Duodenal mucosa (tissue), 2 donors: Measurements from ENCODE around the gene BLVRA.

Experiments used
- H3K27ac ChIP-seq: one replicate; pipeline ENCODE4 v1.7.0; 2013; ENCODE audit warnings: low read depth, low read length
- H3K27me3 ChIP-seq, 2 donors: one replicate each; pipeline ENCODE4 v1.7.0; 2013; ENCODE audit warnings: low read length in 2 of 2, control low read depth in 1 of 2; ENCODE audit not compliant: insufficient read depth in 2 of 2, control insufficient read depth in 1 of 2
- H3K36me3 ChIP-seq, 2 donors: one replicate each; pipeline ENCODE4 v1.7.0; 2013; ENCODE audit warnings: low read length in 2 of 2, control low read depth in 1 of 2; ENCODE audit not compliant: insufficient read depth in 2 of 2, control insufficient read depth in 1 of 2
- H3K4me1 ChIP-seq, 2 donors: one replicate each; pipeline ENCODE4 v1.7.0; 2013; ENCODE audit warnings: low read length in 2 of 2, control low read depth in 1 of 2; ENCODE audit not compliant: insufficient read depth in 2 of 2, control insufficient read depth in 1 of 2
- H3K4me3 ChIP-seq, 2 donors: one replicate each; pipeline ENCODE4 v1.7.0; 2013; ENCODE audit warnings: low read length in 2 of 2, low read depth in 1 of 2
- H3K9ac ChIP-seq, 2 donors: one replicate each; pipeline ENCODE4 v1.7.0; 2013; ENCODE audit warnings: low read length in 2 of 2, low read depth in 1 of 2
- H3K9me3 ChIP-seq, 2 donors: one replicate each; pipeline ENCODE4 v1.7.0; 2013; ENCODE audit warnings: low read length in 2 of 2, control low read depth in 1 of 2; ENCODE audit not compliant: control insufficient read depth in 1 of 2

Gene BLVRA

DNA sequence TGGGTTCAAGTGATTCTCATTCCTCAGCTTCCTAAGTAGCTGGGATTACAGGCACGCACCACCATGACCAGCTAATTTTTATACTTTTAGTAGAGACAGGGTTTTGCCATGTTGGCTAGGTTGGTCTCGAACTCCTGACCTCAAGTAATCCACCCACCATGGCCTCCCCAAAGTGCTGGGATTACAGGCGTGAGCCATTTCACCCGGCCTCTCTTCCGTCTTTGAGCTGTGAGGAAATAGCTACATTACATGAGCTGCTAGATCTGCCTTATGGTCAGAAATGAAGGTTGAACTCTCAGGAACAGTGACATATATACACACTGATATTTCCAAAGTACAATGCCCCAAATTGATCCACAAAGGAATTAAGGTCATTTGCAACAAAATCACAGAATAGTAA lies 2.4 kb downstream of the BLVRA start:
- no peak overlapping the region for H3K4me3 ChIP-seq
- H3K4me1 ChIP-seq: peaks cover 16 to 21% of the 10 kb centered on the region in 2 donors
- no peak overlapping the region for H3K27ac ChIP-seq
- H3K9me3 ChIP-seq: no peaks in the 10 kb centered on the region
- no peak overlapping the region for H3K9ac ChIP-seq
- peaks cover 3 to 6% of the 10 kb centered on the region in 2 donors for H3K27me3 ChIP-seq
- H3K36me3 ChIP-seq: no peaks in the 10 kb centered on the region

DNA sequence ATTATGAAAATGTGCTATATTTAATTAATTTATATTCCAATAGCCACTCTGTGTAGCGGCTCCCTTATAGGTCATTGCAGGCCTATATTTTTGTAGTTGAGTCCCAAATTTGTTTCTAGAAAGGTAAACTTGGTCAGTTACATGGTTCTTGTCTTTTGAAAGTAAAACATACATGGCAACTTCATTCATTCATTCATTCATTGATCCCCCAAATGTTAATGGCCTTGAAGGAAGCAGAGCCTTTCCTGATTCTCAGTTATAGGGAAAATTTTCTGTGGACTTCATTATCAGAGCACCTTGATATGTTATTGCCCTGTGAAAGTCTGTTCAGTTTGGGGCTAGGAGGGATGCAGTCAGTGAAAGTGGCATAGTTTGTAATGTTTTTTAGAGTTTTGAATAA lies 2.9 kb downstream of the BLVRA start:
- Histone ChIP-seq H3K4me3 (no peak overlapping the region), H3K9ac (no peak overlapping the region), H3K36me3 (no peaks in the 10 kb centered on the region), H3K27ac (no peak overlapping the region), H3K27me3 (peaks cover 3 to 6% of the 10 kb centered on the region in 2 donors), H3K9me3 (no peaks in the 10 kb centered on the region), H3K4me1 (peaks cover 16 to 21% of the 10 kb centered on the region in 2 donors)

DNA sequence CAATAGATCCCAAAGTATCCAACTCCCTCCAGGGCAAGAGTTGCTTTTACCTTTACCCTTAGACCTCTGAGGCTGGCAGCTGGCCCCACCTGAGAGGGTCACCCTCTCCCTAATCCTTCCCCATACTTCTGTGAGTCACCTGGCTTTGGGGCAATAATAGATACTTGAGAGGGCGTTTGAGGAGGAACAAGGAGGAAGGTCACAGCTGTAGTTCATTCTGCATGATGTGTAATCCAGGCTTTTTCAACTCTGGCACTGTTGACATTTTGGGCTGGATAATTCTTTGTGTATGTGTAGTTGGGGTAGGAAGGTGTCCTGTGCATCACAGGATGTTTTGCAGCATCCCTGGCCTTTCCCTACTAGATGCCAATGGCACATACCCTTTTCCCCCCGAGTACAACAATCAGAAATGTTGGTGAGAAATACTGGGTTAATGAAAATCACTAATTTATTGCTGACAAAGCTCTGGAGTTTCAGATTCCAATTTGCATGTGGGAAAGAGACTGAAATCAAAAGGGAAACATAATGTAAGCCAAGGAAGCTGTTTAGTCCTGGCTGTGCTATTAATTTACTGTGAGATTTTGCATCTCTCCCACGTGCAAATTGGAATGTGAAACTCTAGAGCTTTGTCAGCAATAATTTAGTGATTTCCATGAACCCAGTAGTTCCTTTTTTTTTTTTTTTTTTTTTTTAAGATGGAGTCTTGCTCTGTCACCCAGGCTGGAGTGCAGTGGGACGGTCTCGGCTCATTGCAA lies 3.6 kb downstream of the BLVRA start:
- H3K27me3 ChIP-seq: peaks cover 3 to 6% of the 10 kb centered on the region in 2 donors
- peaks cover 16 to 21% of the 10 kb centered on the region in 2 donors for H3K4me1 ChIP-seq
- H3K9ac ChIP-seq: no peak overlapping the region
- no peaks in the 10 kb centered on the region for H3K9me3 ChIP-seq
- H3K27ac ChIP-seq: no peak overlapping the region
- no peaks in the 10 kb centered on the region for H3K36me3 ChIP-seq
- no peak overlapping the region for H3K4me3 ChIP-seq

DNA sequence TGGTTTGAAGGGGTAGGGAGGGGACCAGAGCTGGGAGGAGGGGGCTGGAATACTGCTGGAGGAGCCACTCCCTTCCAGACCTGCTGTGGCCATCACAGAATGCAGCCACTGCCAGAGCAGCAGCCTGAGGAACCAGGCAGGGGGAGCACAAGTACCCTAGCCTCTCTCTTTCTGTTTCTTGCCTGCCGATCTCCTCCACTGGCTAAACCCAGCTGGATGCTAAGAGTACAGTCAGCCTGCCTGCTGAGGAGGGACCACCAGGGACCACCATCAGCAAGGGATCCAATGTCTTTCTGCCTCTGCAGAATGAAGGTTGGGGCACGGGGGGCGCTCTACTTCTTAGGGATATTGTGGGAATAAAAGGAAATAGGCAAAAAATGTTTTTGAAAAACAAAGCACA lies 4.7 kb downstream of the BLVRA start:
- Histone ChIP-seq H3K27ac (no peak overlapping the region), H3K36me3 (no peaks in the 10 kb centered on the region), H3K4me3 (no peak overlapping the region), H3K9me3 (no peaks in the 10 kb centered on the region), H3K27me3 (peaks cover 0 to 3% of the 10 kb centered on the region in 2 donors), H3K4me1 (peaks cover 16% of the 10 kb centered on the region in 2 donors), H3K9ac (no peak overlapping the region)

DNA sequence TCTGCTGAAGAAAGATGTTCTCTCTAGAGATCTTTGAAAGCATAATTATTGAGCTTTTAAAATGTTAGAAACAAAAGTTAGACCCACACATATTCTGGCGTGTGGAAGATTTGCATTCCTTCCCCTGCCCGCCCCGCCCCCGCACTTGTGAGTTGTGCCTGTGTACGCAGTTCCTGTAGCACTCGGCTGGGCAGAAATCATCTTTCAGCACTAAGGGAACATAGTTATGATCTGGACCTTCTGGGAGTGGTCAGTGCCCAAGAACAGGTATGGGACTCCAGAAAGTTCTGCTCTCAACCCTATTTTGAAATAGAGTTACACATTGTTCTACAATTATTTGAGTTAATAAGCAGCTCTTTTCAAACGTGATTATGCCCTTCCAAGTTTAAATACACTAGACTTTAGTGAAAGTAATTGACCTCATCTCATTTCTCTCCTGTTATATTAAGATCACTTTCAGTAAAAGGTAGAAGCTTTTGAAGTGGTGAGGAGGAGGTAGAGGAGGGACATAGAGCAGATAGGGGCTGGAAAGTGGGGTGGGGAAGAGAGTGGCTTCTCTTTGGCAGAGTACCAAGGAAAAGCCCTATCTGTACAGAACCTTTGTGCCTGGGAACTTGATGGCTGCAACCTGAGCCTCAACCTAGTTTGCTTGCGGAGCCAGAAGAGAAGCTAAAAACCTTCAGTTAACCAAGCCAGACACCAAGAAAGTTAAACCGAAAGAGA lies 5.7 kb downstream of the BLVRA start:
- Histone ChIP-seq H3K4me1 (peaks cover 14 to 16% of the 10 kb centered on the region in 2 donors), H3K27me3 (peaks cover 0 to 3% of the 10 kb centered on the region in 2 donors), H3K4me3 (peak overlapping the region; percentile 21 to 45), H3K9ac (no peak overlapping the region), H3K9me3 (no peaks in the 10 kb centered on the region), H3K36me3 (no peaks in the 10 kb centered on the region), H3K27ac (peak overlapping the region; percentile 46)

DNA sequence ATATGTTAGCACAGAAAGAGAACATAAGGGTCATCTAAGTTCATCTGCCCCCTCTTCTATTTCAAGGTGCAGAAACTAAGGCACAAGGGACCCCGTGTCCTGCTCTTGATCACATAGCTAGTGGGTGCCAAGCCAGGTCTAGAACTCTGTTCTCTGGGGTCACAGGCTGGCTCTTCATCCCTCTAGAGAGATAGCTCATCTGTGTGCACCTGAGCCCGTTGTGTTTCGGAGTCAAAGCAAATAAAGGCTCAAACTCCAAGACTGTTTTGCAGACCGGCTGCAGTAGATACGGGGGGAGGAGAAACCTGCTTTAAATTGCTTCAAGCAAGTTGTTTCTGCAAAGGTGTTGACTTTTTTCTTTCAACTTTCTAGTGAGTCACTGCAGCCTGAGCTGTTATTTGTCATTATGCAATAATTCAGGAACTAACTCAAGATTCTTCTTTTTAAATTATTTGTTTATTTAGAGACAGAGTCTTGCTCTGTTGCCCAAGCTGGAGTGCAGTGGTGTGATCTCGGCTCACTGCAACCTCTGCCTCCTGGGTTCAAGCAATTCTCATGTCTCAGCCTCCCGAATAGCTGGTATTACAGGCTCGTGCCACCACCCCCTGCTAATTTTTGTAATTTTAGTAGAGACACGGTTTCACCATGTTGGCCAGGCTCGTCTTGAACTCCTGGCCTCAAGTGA lies 6.5 kb downstream of the BLVRA start:
- peaks cover 11% of the 10 kb centered on the region in 2 donors for H3K4me1 ChIP-seq
- no peak overlapping the region for H3K9ac ChIP-seq
- H3K4me3 ChIP-seq: peak overlapping the region; percentile 21 to 45
- H3K27ac ChIP-seq: no peak overlapping the region
- no peaks in the 10 kb centered on the region for H3K36me3 ChIP-seq
- no peaks in the 10 kb centered on the region for H3K9me3 ChIP-seq
- H3K27me3 ChIP-seq: no peaks in the 10 kb centered on the region

DNA sequence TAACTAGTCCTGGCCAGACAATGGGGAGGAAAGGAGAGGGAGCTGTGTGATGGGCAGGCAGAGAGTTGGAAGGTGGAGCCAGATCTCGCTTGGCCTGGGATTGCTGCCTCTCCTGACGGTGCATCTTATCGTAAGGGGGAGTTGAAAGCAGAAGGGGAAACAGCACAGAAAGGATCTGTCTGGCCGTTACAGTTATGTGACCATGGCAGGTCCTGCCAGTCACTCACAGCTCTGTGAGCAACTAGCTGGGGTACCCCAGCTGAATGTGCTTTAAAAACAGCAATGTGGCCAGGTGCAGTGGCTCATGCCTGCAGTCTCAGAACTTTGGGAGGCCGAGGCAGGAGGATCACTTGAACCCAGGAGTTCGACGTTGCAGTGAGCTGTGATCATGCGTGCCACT lies 8.1 kb downstream of the BLVRA start:
- Histone ChIP-seq H3K4me1 (peaks cover 11% of the 10 kb centered on the region in 2 donors), H3K9ac (no peak overlapping the region), H3K36me3 (no peaks in the 10 kb centered on the region), H3K4me3 (no peak overlapping the region), H3K27ac (no peak overlapping the region), H3K27me3 (no peaks in the 10 kb centered on the region), H3K9me3 (no peaks in the 10 kb centered on the region)

DNA sequence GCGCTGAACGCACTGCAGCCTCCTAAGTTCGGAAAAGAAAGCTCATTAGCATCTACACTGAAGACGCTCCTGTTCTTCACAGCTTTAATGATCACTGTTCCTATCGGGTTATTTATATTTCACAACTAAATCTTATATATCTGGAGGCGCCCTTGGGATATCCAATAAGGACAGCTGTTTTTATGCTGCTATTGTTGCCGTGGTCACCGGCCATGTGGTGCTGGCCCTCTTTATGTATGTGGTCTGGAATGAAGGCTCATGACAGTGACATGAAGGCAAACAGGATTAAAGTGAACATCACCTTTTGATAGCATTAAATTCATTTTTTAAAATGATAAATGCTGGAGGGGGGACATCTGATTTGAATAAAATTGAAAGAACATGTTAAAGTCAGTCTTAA lies 8.8 kb downstream of the BLVRA start:
- peaks cover 11% of the 10 kb centered on the region in 2 donors for H3K4me1 ChIP-seq
- no peak overlapping the region for H3K27ac ChIP-seq
- peaks cover 0 to 6% of the 10 kb centered on the region in 2 donors for H3K36me3 ChIP-seq

DNA sequence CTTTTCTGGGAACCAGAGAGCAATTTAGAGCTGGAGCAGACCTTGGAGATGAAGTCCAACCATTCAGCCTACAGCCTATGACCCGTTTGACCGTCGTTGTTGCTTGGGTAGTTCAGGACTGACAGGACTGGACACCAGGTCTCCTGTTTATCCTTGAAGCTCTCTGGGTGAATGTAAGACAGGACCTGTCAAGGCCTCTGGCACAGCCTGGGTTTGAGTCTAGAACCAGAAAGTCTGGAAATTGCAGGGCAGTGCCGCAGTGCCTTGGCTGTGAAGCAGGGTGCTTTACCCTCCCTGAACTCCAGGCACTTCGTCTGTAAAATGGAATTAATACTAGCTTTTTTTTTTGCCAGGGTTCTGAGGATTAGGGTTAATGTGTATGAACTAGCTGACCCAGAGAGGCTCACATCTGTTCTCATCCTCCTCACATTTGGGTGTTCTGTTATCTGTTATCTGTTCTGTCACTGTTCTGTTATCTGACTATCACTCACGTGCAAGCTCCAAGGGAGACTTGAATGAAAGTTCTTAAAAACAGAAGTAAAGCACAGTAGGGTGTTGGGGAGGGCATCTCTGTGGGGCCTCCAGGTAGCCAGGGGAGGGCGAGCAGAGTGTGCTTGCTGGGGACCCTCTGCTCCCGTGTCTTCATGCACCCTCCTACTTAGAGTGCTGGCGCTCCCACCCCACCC lies 9.9 kb downstream of the BLVRA start:
- H3K9ac ChIP-seq: no peak overlapping the region
- H3K4me1 ChIP-seq: peaks cover 11% of the 10 kb centered on the region in 2 donors

More for the DNA sequence above, 8.8 kb downstream of the BLVRA start:
- H3K9me3 ChIP-seq: no peaks in the 10 kb centered on the region
- no peak overlapping the region for H3K9ac ChIP-seq
- no peak overlapping the region for H3K4me3 ChIP-seq
- H3K27me3 ChIP-seq: no peaks in the 10 kb centered on the region

More for the DNA sequence above, 9.9 kb downstream of the BLVRA start:
- H3K27ac ChIP-seq: no peak overlapping the region
- no peak overlapping the region for H3K4me3 ChIP-seq
- peaks cover 0 to 6% of the 10 kb centered on the region in 2 donors for H3K36me3 ChIP-seq
- H3K9me3 ChIP-seq: no peaks in the 10 kb centered on the region
- H3K27me3 ChIP-seq: no peaks in the 10 kb centered on the region
